NCI-H82 treated with DMSO at 0.1 percent for 48 hours (cell line): ENCODE measurements around the gene LCT.
"Not testable (repeated sequence)": the region's sequence is repeated elsewhere in the genome, so short reads cannot be mapped to it uniquely, and the experiment has no call there.

ENCODE experiments used
- DNase-seq: peaks from one replicate; lab custom pipeline; 2025; ENCODE audit not compliant: unreplicated experiment; lab: John Stamatoyannopoulos, UW

Gene LCT

DNA sequence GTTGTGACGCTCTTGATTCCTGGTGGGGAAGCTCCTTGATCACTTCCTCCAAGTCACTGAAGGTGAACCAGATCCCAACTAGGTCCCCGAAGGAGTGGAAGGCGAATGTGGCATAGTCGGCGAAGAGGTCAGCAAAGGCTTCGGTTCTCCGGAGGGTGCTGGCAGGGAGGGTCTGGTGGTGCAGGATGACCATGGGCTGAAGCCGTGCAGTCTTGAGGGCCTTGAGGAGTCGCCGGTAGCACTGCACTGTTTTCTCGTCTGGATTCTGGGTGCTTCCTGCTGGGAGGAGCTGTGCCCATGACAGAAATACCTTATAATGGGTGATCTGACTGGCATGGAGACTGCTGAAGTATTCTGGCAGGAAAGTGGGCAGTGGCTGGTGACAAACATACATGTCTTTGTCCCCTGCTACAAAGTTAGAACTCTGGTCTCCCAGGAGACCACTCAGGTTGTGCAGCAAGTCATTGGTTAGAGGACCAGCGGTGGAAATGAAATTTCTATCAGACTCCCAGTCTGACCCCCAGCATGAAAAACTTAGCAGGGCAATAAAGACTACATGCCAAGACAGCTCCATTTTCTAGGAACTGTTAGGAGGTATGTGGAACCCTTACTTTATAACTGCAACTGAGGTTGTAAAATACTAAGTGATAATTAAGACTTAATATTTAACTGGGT is at the start of gene LCT:
LCT (minus strand) TSS at position 589 of the 675 bp plus-strand sequence; CDS start at position 574, 15 bp downstream.
- DNase-seq, result no peak

DNA sequence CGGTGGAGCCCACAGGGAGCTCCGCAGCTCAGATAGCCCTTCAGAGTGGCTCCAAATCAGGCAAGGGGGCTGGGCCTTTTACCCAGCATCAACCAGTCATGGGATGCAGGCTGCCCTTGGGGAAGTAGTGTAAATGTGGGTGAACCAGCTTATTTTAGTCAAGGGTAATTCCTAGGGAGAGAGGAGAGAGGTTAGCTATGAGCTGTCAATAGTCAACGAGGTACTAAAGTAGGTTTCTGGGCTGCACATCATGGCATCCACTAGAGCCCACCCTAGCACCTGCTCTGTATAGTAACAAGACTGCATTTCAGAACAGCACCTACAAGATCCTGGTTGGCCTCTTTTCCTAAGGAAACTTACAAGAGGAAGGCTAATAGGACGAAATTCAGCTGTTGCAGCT is 48.7 kb upstream of the LCT start:
- no peak for DNase-seq

DNA sequence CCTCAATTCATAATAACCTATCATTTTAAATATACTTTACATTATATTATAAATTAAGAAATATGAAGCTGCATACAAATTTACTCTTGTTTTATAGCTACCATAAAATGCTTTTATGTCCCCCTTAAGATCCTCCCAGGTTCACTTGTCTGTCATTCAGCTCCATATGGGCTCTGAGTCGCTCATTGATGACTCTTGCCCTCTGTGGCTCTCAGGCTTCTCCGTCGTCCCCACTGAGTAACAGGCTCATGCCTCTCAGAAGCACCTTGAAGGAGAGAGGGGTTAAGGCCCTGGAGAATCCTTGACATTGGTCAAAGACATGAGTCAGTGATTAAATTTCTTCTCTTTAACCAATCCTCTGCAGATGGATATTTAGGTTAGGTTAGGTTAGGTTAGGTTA is 45.4 kb upstream of the LCT start:
- peak; percentile 82 for DNase-seq

DNA sequence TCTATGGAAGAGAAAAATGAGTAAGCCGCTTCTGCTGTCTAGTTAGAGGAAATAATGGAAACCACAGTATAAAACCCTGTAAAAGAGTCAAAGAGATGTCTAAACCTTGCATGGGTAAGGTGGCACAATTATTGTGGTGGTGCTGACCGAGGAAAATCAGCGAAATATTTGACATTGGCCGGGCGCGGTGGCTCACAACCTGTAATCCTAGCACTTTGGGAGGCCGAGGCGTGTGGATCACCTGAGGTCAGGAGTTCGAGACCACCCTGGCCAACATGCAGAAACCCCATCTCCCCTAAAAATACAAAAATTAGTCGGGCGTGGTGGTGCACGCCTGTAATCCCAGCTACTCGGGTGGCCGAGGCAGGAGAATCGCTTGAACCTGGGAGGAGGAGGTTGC is 39.8 kb upstream of the LCT start:
- DNase-seq, result not testable (repeated sequence)

DNA sequence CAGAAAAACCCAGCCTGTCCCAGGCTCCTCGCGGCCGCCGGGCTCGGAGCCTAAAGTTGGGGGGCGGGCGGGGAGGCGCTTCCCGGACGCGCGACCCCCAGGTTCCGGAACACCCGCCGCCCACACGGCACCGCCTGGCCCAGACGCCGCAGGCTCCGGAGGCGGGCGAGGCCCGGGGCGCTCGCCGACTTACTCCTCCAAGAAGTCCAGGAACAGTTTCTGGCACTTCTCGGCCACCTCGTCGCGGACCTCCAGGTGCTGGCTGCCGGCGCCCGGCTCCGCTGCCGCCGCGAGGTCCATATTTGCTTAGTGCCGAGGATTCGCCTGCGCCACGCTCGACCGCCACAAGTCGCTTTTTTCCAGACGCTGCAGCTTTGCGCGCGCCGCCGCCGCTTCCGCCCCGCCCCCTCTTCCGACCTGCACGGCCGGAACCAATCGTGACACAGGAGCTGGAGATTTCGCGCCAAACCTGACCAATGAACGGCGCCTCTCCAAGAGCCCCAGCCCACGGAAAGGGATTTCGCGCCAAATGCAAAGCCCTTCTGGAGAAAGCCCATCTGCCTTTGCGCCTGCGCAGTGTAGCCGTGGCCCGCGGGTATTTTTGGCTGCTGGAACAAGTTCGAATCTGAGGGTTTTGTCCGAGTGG is 39.2 kb upstream of the LCT start, which contains the start of gene MCM6:
MCM6 (minus strand) TSS at position 378 of the 646 bp plus-strand sequence; CDS start at position 300, 78 bp downstream.
- peak; percentile 96 for DNase-seq

DNA sequence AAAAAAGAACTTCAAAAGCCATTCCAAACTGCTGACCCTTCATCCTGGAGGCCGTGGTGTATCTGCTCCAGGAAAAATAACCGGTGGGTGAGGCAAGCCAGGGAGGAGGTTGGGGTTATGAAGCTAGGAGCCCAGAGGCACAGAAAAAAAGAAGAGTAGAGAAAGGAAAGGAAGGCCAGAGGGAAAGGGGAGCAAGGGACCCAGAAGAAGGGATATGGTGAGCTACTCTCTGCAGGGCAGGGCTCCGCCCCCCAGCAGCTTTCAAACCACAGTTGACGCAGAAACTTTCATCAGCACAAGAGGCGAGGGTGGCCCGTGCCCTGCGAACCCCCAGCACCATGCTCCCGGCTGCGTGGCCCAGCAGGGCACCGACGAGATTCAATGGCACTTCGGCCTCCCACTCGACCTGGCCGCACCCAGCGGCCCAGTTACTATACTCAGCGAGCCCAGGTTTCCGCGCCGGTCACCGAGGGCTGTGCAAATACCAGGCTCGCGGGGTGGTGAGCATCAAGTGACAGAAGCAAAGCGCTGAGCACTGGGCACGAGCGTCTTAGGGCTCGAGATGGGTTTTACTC is 38.6 kb upstream of the LCT start:
- DNase-seq, result no peak

DNA sequence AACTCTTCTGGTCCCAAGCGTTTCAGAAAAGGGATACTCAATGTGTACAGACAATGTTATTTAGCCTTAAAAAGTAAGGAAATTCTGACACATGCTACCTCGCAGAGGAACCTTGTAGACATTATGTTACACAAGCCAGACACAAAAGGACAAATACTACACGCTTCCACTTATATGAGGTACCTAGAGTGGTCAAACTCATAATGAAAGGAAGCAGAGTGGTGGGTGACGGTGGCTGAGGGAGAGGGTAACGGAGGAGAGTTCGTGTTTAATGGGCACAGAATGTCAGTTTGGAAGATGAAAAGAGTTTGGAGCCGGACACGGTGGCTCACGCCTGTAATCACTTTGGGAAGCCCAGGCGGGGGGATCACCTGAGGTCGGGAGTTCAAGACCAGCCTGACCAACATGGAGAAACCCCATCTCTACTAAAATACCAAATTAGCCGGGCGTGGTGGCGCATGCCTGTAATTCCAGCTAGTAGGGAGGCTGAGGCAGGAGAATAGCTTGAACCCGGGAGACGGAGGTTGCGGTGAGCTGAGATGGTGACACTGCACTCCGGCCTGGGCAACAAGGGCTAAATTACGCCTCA is 37.9 kb upstream of the LCT start:
- DNase-seq, result no peak

DNA sequence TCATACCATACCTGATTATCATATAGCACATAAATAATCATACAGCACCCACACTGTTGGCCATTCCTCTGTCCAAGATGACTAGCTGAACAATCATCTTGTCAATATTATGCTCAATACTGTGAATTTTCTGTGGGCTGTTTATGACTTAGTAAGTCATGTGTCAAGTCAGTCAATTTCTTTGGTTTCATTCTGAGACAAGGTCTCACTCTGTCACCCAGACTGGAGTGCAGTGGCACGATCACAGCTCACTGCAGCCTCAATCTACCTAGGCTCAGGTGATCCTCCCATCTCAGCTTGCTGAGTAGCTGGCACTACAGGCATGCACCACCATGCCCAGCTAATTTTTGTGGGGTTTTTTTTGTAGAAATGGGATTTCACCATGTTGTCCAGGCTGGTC is 33.6 kb upstream of the LCT start:
- no peak for DNase-seq

DNA sequence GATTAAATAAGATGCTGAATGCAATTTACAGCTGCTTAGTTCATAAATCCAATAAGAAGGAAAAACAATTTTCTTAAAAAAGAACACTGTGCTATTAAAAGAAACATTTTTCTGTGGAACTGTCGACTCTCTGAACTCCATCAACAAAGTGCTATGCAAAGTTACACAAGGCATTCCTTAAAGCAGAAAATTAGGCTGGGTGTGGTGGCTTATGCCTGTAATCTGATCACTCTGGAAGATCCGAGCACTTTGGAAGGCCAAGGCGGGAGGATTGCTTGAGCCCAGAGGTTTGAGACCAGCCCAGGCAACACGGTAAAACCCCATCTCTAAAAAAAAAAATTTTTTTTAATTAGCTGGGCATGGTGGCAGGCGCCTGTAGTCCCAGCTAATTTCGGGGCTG is 26.2 kb upstream of the LCT start:
- DNase-seq, result no peak

DNA sequence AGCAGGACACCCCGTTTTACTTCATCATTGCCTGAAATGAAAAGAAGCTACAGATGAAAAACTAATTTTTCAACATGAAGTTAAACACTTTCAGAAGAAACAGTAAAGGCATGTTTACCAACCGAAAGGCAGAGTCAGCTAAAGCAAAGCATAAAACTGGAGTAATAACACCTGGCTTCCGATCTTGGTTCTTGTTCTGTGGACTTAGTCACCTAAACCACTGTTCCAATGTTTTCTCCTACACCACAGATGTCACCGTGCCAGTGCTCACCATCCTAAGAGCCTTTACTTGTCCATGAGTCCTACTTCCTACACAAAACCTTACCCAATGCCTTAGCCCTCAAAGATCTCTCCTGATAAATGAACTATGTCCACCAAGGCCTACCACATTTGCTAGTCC is 25.7 kb upstream of the LCT start:
- no peak for DNase-seq

DNA sequence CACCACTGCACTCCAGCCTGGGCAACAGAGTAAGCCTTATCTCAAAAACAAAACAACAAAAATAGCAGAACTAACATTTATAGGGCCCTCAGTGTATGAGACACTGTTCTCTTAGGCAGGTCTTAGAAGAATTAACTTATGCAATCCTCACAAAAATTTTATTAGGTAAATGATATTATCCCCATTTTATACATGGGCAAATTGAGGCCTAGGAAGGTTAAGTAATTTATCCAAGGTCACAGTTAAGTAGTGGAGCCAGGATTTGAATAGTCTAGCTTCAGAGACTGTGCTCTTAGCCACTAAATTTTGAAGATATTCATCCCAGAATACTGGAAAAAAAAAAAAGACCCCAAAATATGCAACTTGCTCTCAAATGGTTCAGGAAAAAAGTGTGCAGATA is 16.4 kb upstream of the LCT start:
- no peak for DNase-seq

DNA sequence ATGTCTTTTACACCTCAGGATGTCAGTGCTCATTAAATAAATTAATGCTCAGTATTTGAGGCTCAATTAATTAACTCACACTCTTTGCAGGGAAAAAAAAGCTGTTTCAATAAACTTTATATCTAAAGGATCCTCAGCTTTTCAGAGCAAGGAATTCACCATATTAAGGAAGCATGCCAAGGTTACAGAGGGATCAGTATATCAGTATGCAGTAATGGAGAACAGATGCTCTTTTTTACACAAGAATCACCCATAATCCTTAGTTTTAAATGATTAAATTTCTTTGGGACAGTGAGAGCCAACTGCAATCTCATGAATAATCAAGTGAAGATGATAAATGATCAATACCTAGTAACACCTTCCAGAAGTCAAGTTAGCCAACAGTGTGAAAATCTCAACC is 14.9 kb upstream of the LCT start:
- DNase-seq, result no peak

DNA sequence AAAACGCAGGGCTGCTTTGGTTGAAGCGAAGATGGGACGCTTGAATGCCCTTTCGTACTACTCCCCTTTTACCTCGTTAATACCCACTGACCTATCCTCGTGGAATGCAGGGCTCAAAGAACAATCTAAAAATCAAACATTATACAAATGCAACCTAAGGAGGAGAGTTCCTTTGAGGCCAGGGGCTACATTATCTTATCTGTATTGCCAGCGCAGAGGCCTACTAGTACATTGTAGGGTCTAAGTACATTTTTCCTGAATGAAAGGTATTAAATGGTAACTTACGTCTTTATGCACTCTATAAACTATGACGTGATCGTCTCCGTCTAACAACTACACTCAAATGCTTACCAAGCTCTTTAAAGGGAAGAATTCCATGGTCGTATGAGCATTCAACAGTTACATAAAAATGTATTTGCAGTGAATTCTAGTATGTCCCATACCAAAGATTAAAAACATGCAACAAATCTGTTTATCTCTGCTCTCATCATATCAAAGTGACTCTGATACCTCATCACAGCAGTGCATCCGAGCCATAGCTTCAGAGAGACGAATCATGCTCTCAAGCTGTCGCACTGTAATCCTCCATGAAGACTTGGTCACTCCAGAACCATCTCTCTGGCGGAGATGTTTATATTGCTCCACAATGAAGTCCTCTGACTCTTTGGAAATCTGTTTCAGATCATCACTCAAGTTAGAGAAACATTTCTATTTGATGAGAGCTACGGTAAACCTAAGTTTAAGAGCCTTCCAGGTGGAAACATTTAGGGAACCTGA is 14.1 kb upstream of the LCT start:
- no peak for DNase-seq

DNA sequence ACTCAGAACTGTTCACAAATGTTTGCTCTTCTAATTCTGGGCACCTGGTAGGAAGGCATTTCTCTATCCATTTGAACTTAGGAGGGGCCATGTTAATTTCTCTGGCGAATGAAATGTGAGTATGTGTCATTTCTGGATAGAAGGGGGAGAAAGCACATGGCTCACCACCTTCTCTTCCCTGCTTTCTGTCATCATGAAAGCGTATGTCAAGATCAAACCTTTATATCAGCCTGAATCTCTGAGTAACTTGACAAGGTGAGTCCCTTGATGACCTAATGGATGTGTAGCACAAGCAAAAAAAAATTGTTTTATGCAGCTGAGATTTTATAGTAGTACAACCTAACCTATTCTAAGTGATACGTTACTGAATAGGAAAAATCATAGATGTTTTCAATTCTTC is 12.1 kb upstream of the LCT start:
- no peak for DNase-seq

DNA sequence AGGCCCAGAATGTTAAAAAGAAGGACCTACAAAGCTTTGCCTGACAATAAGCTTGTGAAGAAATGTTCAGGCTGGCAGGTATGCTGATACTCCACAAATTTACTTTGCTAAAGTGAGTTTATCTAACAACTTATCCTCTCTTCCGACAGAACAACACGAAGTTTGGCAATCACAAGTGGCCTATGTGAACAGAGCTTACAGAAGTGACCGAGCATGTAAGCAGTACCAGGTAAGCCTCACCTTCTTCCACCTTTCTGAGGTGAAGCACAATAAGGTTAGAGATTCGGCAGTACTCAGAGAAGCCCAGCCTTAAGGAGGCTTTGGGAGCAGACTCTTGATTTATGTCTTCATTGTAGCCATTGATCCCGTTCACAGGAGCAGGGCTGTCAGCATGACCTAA is 9.0 kb upstream of the LCT start:
- no peak for DNase-seq

DNA sequence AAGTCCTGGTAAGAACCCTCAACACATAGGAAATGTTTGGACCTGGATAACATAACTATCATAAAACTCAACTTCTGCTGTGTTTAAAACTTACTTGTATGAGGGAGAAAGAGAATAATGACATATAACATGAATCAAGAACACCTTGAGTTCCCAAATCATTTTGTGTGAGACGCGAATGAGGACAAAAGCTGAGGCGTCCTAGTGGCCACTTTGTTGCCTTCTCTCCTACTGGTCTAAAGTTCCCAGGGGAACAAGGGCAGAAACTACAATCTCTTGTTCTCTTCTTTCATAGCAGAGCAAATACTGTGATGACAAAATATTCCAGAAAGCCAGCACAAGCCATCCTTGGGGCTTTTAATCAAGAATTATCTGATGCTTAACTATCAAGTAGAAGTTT is 8.3 kb upstream of the LCT start:
- DNase-seq, result no peak

DNA sequence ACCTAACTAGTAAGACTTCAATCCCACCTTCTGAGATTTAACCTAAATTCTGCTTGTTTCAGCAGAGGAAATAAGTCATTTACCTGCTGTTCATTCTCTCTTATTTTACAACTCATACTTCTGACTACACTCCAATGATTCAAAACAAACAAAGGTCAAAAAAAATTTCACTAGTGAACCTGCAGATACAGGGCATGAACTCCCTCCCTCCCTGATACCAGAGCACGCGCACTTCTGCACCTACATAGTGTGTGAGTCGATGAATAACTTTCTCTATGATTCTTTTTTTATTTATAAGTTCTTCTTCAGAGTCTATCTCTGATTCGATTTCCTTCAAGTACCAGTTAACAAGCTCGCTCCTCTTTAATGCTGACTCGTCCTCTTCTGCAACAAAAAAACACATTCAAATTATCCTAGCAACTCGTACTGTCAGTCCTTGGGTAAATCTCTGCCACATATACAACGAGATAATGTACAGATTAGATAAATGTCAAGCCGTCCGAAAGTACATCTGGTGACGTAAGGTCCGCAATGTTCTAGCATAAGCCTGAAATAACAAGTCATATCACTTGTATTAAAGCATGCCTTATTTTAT is 7.4 kb upstream of the LCT start:
- DNase-seq, result no peak

DNA sequence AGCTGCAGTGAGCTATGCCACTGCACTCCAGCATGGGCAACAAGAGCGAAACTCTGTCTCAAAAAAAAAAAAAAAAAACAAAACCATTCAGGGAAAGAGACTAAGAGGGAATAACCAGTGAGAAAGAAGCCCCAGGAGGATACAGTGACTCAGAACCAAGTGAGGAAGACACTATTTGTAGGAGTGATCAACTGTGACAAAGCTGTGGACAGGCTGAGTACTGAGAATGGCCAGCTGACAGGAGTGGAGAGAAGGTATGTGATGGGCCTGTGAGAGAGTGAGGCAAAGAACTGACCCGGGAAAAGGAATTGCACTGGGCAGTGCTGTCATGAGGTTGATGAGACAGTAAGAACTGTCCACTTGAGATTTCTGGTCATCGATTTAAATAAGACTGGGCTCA is 6.7 kb upstream of the LCT start:
- DNase-seq, result no peak

DNA sequence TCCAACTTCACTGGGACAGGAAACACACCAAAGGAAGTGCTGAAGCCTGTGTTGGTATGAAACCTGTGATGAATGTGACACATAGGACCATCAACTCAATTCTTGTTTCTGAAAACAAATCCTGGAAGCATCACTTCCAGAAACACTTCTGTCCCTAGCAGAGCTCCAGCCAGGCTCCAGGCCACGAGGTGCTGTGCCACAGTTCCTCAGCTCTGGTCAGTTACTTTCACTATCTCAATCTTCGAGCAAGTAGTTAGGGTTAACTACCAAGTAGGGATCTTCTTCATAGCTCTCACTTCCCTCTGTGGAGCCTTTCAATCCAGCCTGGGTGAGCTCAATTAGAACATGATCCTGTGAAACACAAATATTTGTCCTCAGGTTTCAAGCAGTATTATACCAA is 3.6 kb upstream of the LCT start:
- no peak for DNase-seq

DNA sequence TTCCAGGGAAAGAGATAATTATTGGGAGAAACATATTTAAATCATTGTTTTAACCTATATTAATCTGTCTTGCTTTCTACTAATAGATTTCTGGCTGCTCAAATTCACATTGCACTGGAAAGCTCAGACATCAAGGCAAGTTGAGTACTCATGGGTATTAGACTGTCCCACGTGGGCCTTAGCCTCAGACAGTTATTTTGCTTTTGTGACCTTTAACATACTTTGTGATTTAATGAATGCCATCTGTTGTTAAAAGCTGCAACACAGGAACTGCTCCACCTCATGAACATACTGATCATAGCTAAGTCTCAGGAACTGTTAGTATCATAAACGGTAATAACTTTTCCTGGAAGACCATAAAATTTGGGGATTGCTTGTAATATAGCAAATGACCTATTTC is 2.7 kb upstream of the LCT start:
- DNase-seq, result peak; percentile 24

DNA sequence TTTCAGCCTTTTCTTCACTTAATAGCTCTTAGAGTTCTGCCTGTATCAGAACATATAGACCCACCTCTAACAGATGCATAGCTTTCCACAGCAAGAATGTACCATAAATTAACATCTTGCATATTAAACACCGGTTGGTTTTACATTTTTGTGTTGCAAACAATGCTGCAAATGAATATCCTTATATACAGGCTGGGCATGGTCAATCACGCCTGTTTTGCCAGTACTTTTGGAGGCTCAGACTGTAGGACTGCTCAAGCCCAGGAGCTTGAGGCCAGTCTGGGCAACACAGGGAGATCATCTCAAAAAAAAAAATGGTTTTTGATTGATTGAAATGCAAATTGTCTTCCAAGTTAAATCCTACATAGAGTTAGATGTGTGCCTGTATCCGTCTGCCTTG is 1.5 kb upstream of the LCT start:
- no peak for DNase-seq
